Measurements from ENCODE around the gene SLC22A17.

- TF ChIP-seq, protein P1, sequence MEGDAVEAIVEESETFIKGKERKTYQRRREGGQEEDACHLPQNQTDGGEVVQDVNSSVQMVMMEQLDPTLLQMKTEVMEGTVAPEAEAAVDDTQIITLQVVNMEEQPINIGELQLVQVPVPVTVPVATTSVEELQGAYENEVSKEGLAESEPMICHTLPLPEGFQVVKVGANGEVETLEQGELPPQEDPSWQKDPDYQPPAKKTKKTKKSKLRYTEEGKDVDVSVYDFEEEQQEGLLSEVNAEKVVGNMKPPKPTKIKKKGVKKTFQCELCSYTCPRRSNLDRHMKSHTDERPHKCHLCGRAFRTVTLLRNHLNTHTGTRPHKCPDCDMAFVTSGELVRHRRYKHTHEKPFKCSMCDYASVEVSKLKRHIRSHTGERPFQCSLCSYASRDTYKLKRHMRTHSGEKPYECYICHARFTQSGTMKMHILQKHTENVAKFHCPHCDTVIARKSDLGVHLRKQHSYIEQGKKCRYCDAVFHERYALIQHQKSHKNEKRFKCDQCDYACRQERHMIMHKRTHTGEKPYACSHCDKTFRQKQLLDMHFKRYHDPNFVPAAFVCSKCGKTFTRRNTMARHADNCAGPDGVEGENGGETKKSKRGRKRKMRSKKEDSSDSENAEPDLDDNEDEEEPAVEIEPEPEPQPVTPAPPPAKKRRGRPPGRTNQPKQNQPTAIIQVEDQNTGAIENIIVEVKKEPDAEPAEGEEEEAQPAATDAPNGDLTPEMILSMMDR (IDR thresholded peaks at IDR 0.05) = no peak
- no peak for TF ChIP-seq POLR2A (IDR thresholded peaks at IDR 0.05)
These were observed 24.5 kb upstream of the SLC22A17 start for GRCh38 chr14:23377198-23377550.

Measured in right lobe of liver (tissue), 4 donors.